GM20431 (cell line): ENCODE data around the gene TAX1BP3.

Experiments
- in situ Hi-C: fragments of 300-500 bp; cut with MseI, MboI; formaldehyde crosslinking; loops from one replicate; pipeline ENCODE4 v1.15.0; 2020; ENCODE audit warnings: low sequenced_read_pairs; ENCODE audit not compliant: unreplicated experiment

TAX1BP3 gene

DNA sequence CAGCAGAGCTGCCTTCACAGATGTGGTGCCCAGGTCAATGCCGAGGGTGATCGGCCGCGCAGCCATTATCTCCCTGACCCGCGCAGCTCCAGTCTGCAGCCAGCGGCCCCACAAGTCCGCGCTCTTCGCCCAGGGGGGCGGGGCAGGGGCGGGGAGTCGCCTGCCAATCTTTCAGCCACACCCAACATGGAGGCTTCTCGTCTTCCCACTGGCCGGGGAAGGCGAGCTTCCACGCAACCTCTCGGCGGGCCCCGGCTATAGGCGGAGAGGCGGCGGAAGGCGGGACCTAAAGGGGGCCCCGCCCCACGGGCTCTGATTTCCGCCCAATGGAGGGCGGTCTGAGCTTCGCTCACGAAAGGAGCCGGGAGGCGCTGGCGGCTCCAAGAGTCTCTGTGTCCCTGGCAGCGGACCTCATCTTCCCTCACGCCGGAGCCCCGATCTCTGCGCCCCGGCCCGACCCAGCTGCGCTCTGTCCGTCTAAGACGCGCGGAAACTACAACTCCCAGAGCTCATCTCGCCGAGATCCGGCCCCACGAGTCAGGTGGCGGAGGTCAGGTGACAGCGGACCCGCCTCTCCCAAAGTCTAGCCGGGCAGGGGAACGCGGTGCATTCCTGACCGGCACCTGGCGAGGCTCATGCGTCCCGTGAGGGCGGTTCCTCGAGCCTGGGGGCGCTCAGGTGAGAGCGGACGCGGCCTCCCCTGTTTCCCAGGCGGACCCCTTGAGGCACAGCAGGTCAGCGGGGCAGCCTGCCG, 32.0 kb downstream of the TAX1BP3 start, which contains the start of the genes CTNS and SHPK:
TSS of gene CTNS (plus strand) at position 607 of the 754 bp plus-strand sequence. CDS start 3,447 bp downstream, outside the sequence.
TSS of gene SHPK (minus strand) at position 97 of the 754 bp plus-strand sequence. CDS start at position 66, 31 bp downstream.
- in situ Hi-C loops: no loop called here

DNA sequence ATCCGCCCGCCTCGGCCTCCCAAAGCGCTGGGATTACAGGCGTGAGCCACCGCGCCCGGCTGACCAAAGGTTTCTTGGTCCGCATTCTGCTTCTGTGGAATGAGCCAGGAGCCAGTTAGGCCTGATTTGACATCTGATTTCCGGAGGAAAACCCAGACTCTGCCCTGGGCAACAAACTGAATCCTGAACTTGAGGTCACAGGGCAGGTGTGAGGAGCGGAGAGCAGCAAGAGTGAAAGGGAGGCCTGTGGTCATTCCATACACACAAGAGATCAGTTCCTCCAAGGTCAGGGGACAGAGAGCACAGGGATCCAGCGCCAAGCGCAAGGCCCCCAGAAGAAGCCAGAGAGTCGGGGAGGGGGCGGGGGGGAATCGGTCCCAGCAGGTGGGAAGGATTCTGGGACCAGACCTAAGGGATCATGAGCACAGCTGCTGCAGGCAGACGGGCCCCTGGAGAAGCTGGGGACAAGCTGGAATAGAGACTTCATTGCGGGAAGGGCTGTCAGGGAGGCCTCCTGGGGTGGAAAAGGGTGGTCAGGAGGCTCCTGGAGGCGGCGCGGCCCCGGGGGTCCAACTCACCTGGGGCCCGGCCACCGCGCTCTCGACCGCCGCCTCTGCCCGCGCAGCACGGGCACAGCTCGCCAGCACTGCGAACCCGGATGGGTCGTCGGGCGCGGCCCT, 32.8 kb downstream of the TAX1BP3 start:
- in situ Hi-C loops: no loop called here

DNA sequence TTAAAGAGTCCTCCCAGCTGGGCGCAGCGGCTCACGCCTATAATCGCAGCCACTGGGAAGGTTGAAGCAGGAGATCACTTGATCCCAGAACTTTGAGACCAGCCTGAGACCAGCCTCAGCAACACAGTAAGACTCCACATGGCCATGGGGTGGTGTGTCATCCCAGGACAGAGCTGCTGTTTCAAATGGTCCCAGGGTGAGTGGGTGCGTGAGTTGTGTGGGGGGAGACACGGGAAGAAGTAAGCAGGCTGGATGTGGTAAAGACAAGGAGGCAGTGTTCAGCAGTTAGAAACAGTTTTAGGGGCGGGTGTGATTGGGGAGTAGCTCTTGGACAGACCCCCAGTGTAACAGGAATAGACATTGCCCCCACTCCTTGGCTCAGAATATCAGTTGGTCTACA, 36.1 kb downstream of the TAX1BP3 start:
- in situ Hi-C loops: no loop called here

DNA sequence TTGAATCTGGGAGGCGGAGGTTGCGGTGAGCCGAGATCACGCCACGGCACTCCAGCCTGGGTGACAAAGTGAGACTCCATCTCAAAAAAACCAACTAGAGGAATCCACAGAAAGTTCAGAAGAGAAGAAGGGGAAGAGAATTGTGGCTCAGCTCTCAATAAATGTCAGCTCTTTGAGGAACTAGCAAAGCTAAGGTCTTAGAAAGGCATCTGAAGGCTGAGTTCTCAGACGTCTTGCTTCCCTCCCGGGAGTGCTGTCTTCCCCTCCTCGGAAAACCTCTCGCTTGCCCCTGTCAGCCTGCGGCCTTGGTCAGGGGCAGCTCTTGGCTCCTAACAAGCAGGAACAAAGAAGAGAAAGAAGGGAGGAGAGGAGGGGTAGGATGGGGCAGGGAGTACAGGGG, 37.6 kb downstream of the TAX1BP3 start:
- in situ Hi-C loops: no loop called here

DNA sequence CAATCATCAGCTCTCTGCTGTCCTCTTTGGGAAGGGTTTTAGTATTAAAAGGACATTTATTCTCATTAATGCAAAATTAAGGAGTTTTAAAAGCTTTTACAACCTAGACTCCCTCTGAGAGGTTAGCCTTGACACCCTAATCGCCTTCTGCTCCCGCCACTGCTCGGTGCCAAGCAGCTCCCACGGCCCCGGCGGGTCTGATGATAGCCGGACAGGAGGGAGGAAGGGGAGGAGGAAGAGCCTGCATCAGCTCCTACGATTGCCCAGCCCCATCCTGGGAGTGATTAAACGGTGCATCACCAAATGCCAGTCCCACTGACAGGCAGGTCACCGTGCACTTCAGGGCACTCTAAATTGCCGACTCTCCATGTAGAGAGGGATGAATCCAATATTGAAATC, 40.6 kb downstream of the TAX1BP3 start:
- in situ Hi-C loops: no loop called here

DNA sequence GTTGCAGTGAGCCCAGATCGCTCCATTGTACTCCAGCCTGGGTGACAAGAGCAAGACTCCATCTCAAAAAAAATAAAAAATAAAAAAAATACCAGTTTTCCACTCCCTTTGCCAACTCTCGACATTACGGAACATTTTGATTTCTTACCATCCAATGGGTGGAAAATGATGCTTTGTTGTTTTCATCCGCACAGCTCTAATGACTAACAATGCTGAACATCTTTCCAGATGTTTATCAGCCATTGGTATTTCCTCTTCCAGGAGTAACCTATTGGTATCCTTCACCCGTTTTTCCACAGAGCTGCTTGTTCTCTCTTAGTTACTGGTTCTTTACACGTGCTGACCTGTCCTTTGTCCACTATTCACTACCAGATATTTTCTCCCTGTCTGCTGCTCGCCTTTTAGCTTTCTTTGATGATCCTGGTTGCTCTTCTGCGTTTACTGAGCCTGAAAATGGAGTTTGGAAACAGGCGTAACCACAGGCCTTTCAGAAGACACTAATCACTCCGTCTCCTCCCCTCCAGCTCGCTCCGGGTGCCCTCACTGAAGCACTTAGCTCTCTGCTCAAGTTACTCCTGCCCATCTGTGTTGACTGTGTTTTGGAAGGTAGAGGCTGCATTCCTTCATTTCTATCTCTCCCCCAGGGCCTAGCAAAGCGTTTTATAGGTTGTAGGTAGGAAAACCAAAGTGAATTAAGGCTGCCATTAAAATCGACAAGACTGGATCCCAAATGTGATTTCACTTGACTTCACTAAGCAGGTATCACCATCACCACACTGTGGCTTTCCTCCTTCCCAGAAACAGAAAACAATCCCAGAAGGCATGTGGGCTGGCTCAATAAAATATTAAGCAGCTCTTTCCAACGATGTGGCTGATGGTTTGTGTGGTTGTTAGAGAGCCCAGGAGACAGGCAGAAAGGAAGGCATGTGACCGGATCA, 41.3 kb downstream of the TAX1BP3 start:
- in situ Hi-C loops: no loop called here

DNA sequence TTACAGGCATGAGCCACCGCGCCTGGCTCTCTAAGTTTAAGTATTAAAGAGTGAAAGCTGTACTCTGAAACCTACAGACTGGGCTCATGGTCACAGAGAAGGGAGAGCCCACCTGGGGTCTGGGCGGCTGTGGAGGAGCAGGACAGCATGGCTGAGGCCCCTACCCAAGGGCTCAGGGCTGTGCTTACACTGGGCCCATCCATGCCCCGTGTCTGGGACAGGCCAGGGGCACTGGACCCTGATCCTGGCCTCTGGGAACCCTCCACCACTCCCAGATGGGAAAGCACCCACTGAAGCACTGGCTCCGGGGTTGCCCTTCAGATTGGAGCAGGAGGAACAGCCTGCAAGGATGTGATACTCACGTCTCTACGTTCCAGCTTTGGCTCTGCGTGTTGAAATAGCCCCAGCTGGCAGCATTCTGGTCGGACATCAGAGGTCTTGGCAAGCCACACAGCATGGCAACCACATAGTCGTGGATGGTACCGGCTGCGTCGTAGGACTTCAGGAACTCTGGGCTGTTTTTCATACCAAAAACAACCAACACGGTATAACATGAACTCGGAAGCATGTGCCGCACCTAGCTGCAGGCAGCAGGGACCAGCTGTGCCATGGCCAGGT, 45.3 kb downstream of the TAX1BP3 start:
- in situ Hi-C loops: no loop called here

DNA sequence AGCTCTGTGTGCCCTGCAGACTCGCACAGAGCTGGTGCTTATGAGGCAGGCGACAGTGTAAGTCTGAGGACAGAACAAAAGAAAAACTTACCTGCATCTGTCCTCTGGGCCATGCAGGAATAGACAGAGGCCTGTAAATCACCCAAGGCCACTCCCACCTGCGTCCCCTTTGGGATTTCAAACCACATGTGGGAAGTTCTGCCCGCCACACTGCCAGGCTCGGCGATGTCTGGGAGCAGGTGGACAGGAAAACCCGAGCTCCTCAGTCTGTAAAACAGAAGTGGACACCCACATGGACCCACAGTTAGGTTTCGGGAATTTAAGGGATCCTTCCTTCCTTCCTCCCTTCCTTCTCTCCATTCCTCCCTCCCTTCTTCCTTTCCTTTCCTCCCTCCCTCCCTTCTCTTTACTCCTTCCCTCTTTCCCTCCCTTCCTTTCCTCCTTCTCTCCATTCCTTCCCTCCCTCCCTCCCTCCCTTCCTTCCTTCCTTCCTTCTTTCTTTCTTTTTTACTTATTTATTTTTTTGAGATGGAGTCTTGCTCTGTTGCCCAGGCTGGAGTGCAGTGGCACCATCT, 47.1 kb downstream of the TAX1BP3 start:
- in situ Hi-C loops: no loop called here

DNA sequence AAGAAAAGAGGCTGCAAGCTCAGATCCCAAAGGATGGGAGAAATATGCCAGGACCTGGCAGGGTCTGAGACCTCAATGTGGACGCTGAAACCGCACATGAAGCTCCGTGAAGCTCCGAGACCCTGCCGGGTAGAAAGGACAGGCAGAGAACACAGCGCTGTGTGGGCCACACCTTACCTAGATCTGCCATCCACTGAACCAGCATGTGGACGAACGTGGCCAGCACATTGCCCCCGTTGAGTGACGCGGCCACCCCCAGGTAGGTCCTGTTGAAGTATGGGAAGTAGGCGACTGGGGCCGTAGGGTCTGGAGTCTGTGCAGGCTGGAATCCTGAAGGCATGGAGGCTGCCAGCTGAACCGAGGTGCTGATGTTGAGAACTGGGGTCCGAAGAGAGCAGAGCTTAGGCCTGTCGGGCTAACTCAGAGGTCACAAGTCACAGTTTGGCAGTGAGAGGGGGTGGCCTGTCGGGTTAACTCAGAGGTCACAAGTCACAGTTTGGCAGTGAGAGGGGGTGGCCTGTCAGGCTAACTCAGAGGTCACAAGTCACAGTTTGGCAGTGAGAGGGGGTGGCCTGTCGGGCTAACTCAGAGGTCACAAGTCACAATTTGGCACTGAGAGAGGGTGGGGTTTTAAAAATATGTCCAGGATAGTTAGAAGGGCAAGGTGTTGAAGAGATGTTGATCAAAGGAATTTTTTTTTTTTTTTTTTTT, 53.1 kb downstream of the TAX1BP3 start:
- in situ Hi-C loops: no loop called here

DNA sequence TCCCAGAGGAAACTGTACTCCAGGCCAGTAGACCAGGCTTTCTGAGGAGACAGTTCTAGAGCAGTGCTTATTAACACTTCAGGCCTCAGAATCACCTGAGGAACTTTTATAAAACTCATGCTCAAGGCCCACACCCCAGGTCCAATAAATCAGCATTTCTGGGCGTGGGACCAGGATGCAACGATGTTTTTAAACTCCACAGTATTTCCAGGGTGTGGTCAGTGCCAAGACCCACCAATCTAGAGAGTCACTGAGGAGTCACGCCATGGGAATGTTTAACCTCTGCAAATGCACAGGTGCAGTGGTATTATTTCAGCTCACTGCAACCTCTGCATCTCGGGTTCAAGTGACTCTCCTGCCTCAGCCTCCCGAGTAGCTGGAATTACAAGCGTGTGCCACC, 55.3 kb downstream of the TAX1BP3 start:
- in situ Hi-C loops: no loop called here
